Effector memory CD4-positive, alpha-beta T cell (primary cell): Measurements from ENCODE around the gene PRKAG3.

Experiments
- DNase-seq, 3 donors: peaks; one replicate each; pipeline ENCODE4 v3.0.0-alpha.2; 2020
- H3K27ac ChIP-seq: 2 replicates; pipeline ENCODE4 v1.7.0; 2013; ENCODE audit warnings: mild to moderate bottlenecking, low read length, moderate library complexity; ENCODE audit not compliant: insufficient read depth, poor library complexity, severe bottlenecking
- H3K27me3 ChIP-seq: replicated peaks from 2 replicates; pipeline ENCODE4 v1.7.0; 2013; ENCODE audit warnings: mild to moderate bottlenecking, low read length; ENCODE audit not compliant: insufficient read depth, control insufficient read depth, poor library complexity, severe bottlenecking
- H3K36me3 ChIP-seq: 2 replicates; pipeline ENCODE4 v1.7.0; 2013; ENCODE audit warnings: mild to moderate bottlenecking, low read length, moderate library complexity; ENCODE audit not compliant: control insufficient read depth, insufficient read depth
- H3K4me1 ChIP-seq: 2 replicates; pipeline ENCODE4 v1.7.0; 2013; ENCODE audit warnings: low read length, mild to moderate bottlenecking; ENCODE audit not compliant: control insufficient read depth, insufficient read depth, poor library complexity, severe bottlenecking
- H3K4me3 ChIP-seq: 2 replicates; pipeline ENCODE4 v1.7.0; 2013; ENCODE audit warnings: low read length, low read depth, mild to moderate bottlenecking; ENCODE audit not compliant: insufficient read depth, poor library complexity, severe bottlenecking
- H3K9me3 ChIP-seq: 2 replicates; pipeline ENCODE4 v1.7.0; 2013; ENCODE audit warnings: mild to moderate bottlenecking, low read length, moderate library complexity; ENCODE audit not compliant: control insufficient read depth

Gene PRKAG3

GRCh38 chr2:218786133-218786532 is 45.5 kb downstream of the PRKAG3 start:
- Histone ChIP-seq H3K27ac (no peak overlapping the region), H3K36me3 (no peaks in the 10 kb centered on the region), H3K4me1 (peaks cover 9% of the 10 kb centered on the region), H3K4me3 (no peak overlapping the region), H3K27me3 (peaks cover 6% of the 10 kb centered on the region), H3K9me3 (no peaks in the 10 kb centered on the region)
- no peak for DNase-seq

GRCh38 chr2:218785103-218785502 is 46.5 kb downstream of the PRKAG3 start:
- Histone ChIP-seq H3K36me3 (no peaks in the 10 kb centered on the region), H3K4me1 (peaks cover 9% of the 10 kb centered on the region), H3K4me3 (no peak overlapping the region), H3K9me3 (no peaks in the 10 kb centered on the region), H3K27ac (no peak overlapping the region), H3K27me3 (peaks cover 6% of the 10 kb centered on the region)
- DNase-seq: no peak

- no peak overlapping the region for H3K4me3 ChIP-seq
- H3K27ac ChIP-seq: no peak overlapping the region
- no peaks in the 10 kb centered on the region for H3K9me3 ChIP-seq
- H3K4me1 ChIP-seq: peaks cover 9% of the 10 kb centered on the region
- peaks cover 6% of the 10 kb centered on the region for H3K27me3 ChIP-seq
- DNase-seq: no peak
- H3K36me3 ChIP-seq: no peaks in the 10 kb centered on the region
These were observed 47.9 kb downstream of the PRKAG3 start for GRCh38 chr2:218783688-218784087.

- H3K9me3 ChIP-seq: no peaks in the 10 kb centered on the region
- no peak overlapping the region for H3K4me3 ChIP-seq
- peaks cover 9% of the 10 kb centered on the region for H3K4me1 ChIP-seq
- no peak overlapping the region for H3K27ac ChIP-seq
- H3K36me3 ChIP-seq: no peaks in the 10 kb centered on the region
- DNase-seq: no peak
- peaks cover 6% of the 10 kb centered on the region for H3K27me3 ChIP-seq
These were observed 49.1 kb downstream of the PRKAG3 start for GRCh38 chr2:218782528-218782844.

- no peak for DNase-seq
- no peaks in the 10 kb centered on the region for H3K9me3 ChIP-seq
- H3K4me3 ChIP-seq: peak within 1 kb of the TSS; percentile 12
- H3K4me1 ChIP-seq: peaks cover 9% of the 10 kb centered on the region
- no peak within 1 kb of the TSS for H3K27ac ChIP-seq
- H3K27me3 ChIP-seq: peaks cover 6% of the 10 kb centered on the region
- H3K36me3 ChIP-seq: no peaks in the 10 kb centered on the region
These were observed 49.7 kb downstream of the PRKAG3 start, which contains the start of gene CYP27A1 for GRCh38 chr2:218781691-218782527. TSS of gene CYP27A1 (plus strand) at chr2:218782147. CDS start at chr2:218782183, 36 bp downstream.

- Histone ChIP-seq H3K36me3 (no peaks in the 10 kb centered on the region), H3K27me3 (peaks cover 6% of the 10 kb centered on the region), H3K9me3 (no peaks in the 10 kb centered on the region), H3K4me1 (peaks cover 9% of the 10 kb centered on the region), H3K4me3 (peak overlapping the region; percentile 12), H3K27ac (no peak overlapping the region)
- DNase-seq: no peak
These were observed 50.5 kb downstream of the PRKAG3 start for GRCh38 chr2:218780851-218781690.

- Histone ChIP-seq H3K27ac (no peak overlapping the region), H3K36me3 (no peaks in the 10 kb centered on the region), H3K27me3 (peaks cover 6% of the 10 kb centered on the region), H3K9me3 (no peaks in the 10 kb centered on the region), H3K4me1 (peaks cover 9% of the 10 kb centered on the region), H3K4me3 (no peak overlapping the region)
- no peak for DNase-seq
These were observed 51.6 kb downstream of the PRKAG3 start for GRCh38 chr2:218780046-218780445.

- H3K27ac ChIP-seq: no peak overlapping the region
- no peak for DNase-seq
- H3K9me3 ChIP-seq: no peaks in the 10 kb centered on the region
- H3K36me3 ChIP-seq: no peaks in the 10 kb centered on the region
- H3K4me1 ChIP-seq: peaks cover 9% of the 10 kb centered on the region
- H3K27me3 ChIP-seq: peaks cover 6% of the 10 kb centered on the region
- no peak overlapping the region for H3K4me3 ChIP-seq
These were observed 54.2 kb downstream of the PRKAG3 start for GRCh38 chr2:218777276-218777990.

- DNase-seq: no peak
These were observed 55.1 kb downstream of the PRKAG3 start for GRCh38 chr2:218776488-218776887.

More at GRCh38 chr2:218776488-218776887, 55.1 kb downstream of the PRKAG3 start:
- Histone ChIP-seq H3K4me1 (peaks cover 1% of the 10 kb centered on the region), H3K36me3 (no peaks in the 10 kb centered on the region), H3K27me3 (peaks cover 2% of the 10 kb centered on the region), H3K9me3 (no peaks in the 10 kb centered on the region), H3K4me3 (no peak overlapping the region), H3K27ac (no peak overlapping the region)
